ENCODE data around the gene TAGLN. TPM values are rescaled to one million over a fixed set of nuclear protein-coding genes. Genes with fewer than 3 reads are reported as not detected.

Gene TAGLN
- total and polyA plus RNA-seq, 2 of the 8 experiments (the other 6 are each of a cell fraction or from before 2014, with no cell fraction given) = 140 to 300 TPM

- Histone ChIP-seq H3K36me3 (ENCODE audit: control insufficient read depth in 2 of 4, insufficient read depth in 4 of 4, low read length in 3 of 4) (peaks cover 2 to 14% (median 7%) of the 10 kb centered on the region in 4 experiments; a peak in 3 of 8 replicates), H2AFZ (ENCODE audit: low read length) (no peak overlapping the region), H3K4ac (replicated peaks; ENCODE audit: insufficient read length, low read depth, low read length) (no peak overlapping the region), H2AK5ac (ENCODE audit: low read depth, low read length) (no peak overlapping the region), H3K9me3 (ENCODE audit: insufficient read depth in 2 of 2, low read depth in 1 of 2, low read length in 1 of 2) (no peaks in the 10 kb centered on the region), H3K4me3 (ENCODE audit: extremely low read depth in 1 of 4, insufficient read depth in 2 of 4, low read depth in 3 of 4, low read length in 4 of 4) (no peak overlapping the region), H3K23me2 (ENCODE audit: low read depth, low read length) (peaks cover 11% of the 10 kb centered on the region), H4K5ac (ENCODE audit: insufficient read length, low read depth, low read length) (no peak overlapping the region), H4K20me1 (replicated peaks in 1 of 2; ENCODE audit: control insufficient read depth in 1 of 2, insufficient read depth in 2 of 2, low read length in 2 of 2) (peaks cover 0 to 3% of the 10 kb centered on the region in 2 experiments), H4K8ac (ENCODE audit: extremely low read depth, insufficient read depth, low read length) (no peak overlapping the region), H2BK12ac (ENCODE audit: low read depth, low read length) (no peak overlapping the region), H2BK5ac (ENCODE audit: low read depth, low read length) (no peak overlapping the region), H3K4me1 (replicated peaks in 1 of 4; ENCODE audit: control insufficient read depth in 3 of 4, insufficient read depth in 4 of 4, low read length in 3 of 4) (peaks cover 2 to 12% (median 8%) of the 10 kb centered on the region in 4 experiments; a peak in 6 of 7 replicates), H2BK120ac (replicated peaks; ENCODE audit: low read depth, low read length) (no peak overlapping the region), H3K4me2 (ENCODE audit: insufficient read depth in 1 of 2, low read depth in 2 of 2, low read length in 2 of 2) (no peak overlapping the region), H4K91ac (replicated peaks; ENCODE audit: insufficient read length, low read length) (no peak overlapping the region), H3K18ac (ENCODE audit: extremely low read depth, low read length) (no peak overlapping the region), H2BK20ac (ENCODE audit: low read length) (no peak overlapping the region), H3K79me2 (ENCODE audit: control insufficient read depth in 1 of 2, insufficient read depth in 2 of 2, low read length in 2 of 2) (no peaks in the 10 kb centered on the region), H2BK15ac (ENCODE audit: low read length) (no peak overlapping the region), H3K14ac (ENCODE audit: insufficient read length) (no peak overlapping the region), H3K27ac (ENCODE audit: low read depth, low read length) (no peak overlapping the region), H3K23ac (ENCODE audit: insufficient read length) (no peak overlapping the region), H3K56ac (replicated peaks; ENCODE audit: insufficient read length, low read depth, low read length) (no peak overlapping the region), H3K27me3 (replicated peaks in 1 of 4; ENCODE audit: control insufficient read depth in 3 of 4, extremely low read depth in 1 of 4, insufficient read depth in 3 of 4, low read length in 3 of 4) (no peaks in the 10 kb centered on the region), H3K79me1 (ENCODE audit: low read depth, low read length) (no peaks in the 10 kb centered on the region; the same call in 1 of the 2 replicates), H3K9ac (replicated peaks in 1 of 4; ENCODE audit: extremely low read depth in 1 of 4, low read depth in 3 of 4, low read length in 3 of 4) (no peak overlapping the region)
- FAIRE-seq (no peak), DNase-seq (ENCODE audit: low read depth in 1 of 2, low spot score in 2 of 2) (no peak)
- TF ChIP-seq BRCA1 (IDR thresholded peaks at IDR 0.05; ENCODE audit: low read depth, low read length) (no peak), POLR2AphosphoS5 (IDR thresholded peaks at IDR 0.05; ENCODE audit: low read depth, low read length) (peak; percentile 40; the same call in 1 of the 2 replicates), SRF (IDR thresholded peaks at IDR 0.05; ENCODE audit: low read depth, low read length) (no peak), TEAD4 (IDR thresholded peaks at IDR 0.05; ENCODE audit: low read depth, low read length) (no peak), POLR2A (IDR thresholded peaks at IDR 0.05; ENCODE audit: control extremely low read depth in 1 of 2, low read depth in 2 of 2, low read length in 2 of 2) (peak in 1 of 2 experiments; percentile 43; a peak in 1 of 3 replicates)
- WGBS, 2 experiments (ENCODE audit: extremely low coverage in 1 of 2, insufficient coverage in 1 of 2, insufficient read length in 1 of 2, insufficient replicate concordance in 2 of 2, low coverage in 1 of 2, low lambda C conversion rate in 2 of 2, missing lambda C conversion rate in 1 of 2) = 79% methylated on average over 7 of the region's 7 CpGs; no CpG with 5 or more reads in 1 of the 2 experiments
- ChIA-PET POLR2A (ENCODE audit: partially characterized antibody) (interaction anchor here (0.5 to 2.1 kb wide), 8 partner anchors 14 to 52 kb away, joined by 3 to 9 read pairs (median 4); partner anchors contain the start of gene PAFAH1B2), CTCF (ENCODE audit: partially characterized antibody) (interaction anchor here (1.3 to 13.4 kb wide), 3 partner anchors 10 to 49 kb away, joined by 3 to 359 read pairs (median 5); partner anchors contain the start of genes PCSK7 and RNF214)
These were observed 24.1 kb upstream of the TAGLN start for GRCh38 chr11:117175104-117175503.
